Glutamatergic neuron (in vitro differentiated cells): ENCODE data around the gene HPSE2. TPM values are rescaled to one million over a fixed set of nuclear protein-coding genes. Genes with fewer than 3 reads are reported as not detected.

Experiments used
- DNase-seq: peaks from one replicate; pipeline ENCODE4 v3.0.0; 2022
- H3K27ac Mint-ChIP-seq: one replicate; pipeline ENCODE4 v1.8.0; 2020; ENCODE audit warnings: mild to moderate bottlenecking, mixed read lengths, inconsistent platforms; ENCODE audit not compliant: unreplicated experiment
- H3K27me3 Mint-ChIP-seq: one replicate; pipeline ENCODE4 v1.8.0; 2020; ENCODE audit warnings: mild to moderate bottlenecking, moderate library complexity, mixed read lengths, inconsistent platforms; ENCODE audit not compliant: unreplicated experiment
- H3K36me3 Mint-ChIP-seq: one replicate; pipeline ENCODE4 v1.8.0; 2020; ENCODE audit warnings: mild to moderate bottlenecking, mixed read lengths, inconsistent platforms; ENCODE audit not compliant: unreplicated experiment
- H3K4me1 Mint-ChIP-seq: one replicate; pipeline ENCODE4 v1.8.0; 2020; ENCODE audit warnings: mild to moderate bottlenecking, low read depth, mixed read lengths, inconsistent platforms; ENCODE audit not compliant: unreplicated experiment
- H3K4me3 Mint-ChIP-seq: one replicate; pipeline ENCODE4 v1.8.0; 2020; ENCODE audit warnings: mild to moderate bottlenecking, mixed read lengths, inconsistent platforms; ENCODE audit not compliant: unreplicated experiment
- H3K9me3 Mint-ChIP-seq: one replicate; pipeline ENCODE4 v1.8.0; 2020; ENCODE audit warnings: mild to moderate bottlenecking, moderate library complexity, mixed read lengths, inconsistent platforms; ENCODE audit not compliant: unreplicated experiment
- CTCF ChIP-seq: fragments of 200-600 bp; sonication (generic); IDR thresholded peaks from one replicate; pipeline ENCODE4 v1.5.0; 2021; ENCODE audit not compliant: partially characterized antibody, unreplicated experiment
- total RNA-seq: library from RNA; stranded (reverse); fragmentation: NEBNext Ultra II Directional; extraction: Animal tissue kit (Norgen Biotek cat#: 25700); gene quantifications from one replicate; pipeline ENCODE4 v1.2.1, GENCODE V29; 2021; ENCODE audit not compliant: unreplicated experiment

HPSE2 gene
- total RNA-seq, 1 donor from 2014 or later = not detected

- Mint-ChIP-seq H3K27ac (no peak overlapping the region), H3K36me3 (no peaks in the 10 kb centered on the region), H3K27me3 (peaks cover 2% of the 10 kb centered on the region), H3K4me1 (peaks cover 4% of the 10 kb centered on the region), H3K9me3 (peaks cover 2% of the 10 kb centered on the region), H3K4me3 (no peak overlapping the region)
- DNase-seq = peak; percentile 45
- no peak for TF ChIP-seq CTCF
Observed at GRCh38 chr10:98420786-98421185, 814.9 kb downstream of the HPSE2 start.

- no peak overlapping the region for H3K4me3 Mint-ChIP-seq
- peaks cover 4% of the 10 kb centered on the region for H3K4me1 Mint-ChIP-seq
- H3K9me3 Mint-ChIP-seq = peaks cover 2% of the 10 kb centered on the region
- H3K27me3 Mint-ChIP-seq = peaks cover 2% of the 10 kb centered on the region
- no peak for DNase-seq
- H3K27ac Mint-ChIP-seq = no peak overlapping the region
- TF ChIP-seq CTCF = no peak
- no peaks in the 10 kb centered on the region for H3K36me3 Mint-ChIP-seq
Observed at GRCh38 chr10:98419469-98420261, 816.0 kb downstream of the HPSE2 start.

- H3K4me1 Mint-ChIP-seq = peaks cover 4% of the 10 kb centered on the region
- H3K27ac Mint-ChIP-seq = no peak overlapping the region
- no peak for TF ChIP-seq CTCF
- peaks cover 2% of the 10 kb centered on the region for H3K9me3 Mint-ChIP-seq
- DNase-seq = no peak
- peaks cover 5% of the 10 kb centered on the region for H3K27me3 Mint-ChIP-seq
- no peak overlapping the region for H3K4me3 Mint-ChIP-seq
- no peaks in the 10 kb centered on the region for H3K36me3 Mint-ChIP-seq
Observed at GRCh38 chr10:98418665-98419468, 816.8 kb downstream of the HPSE2 start.

GRCh38 chr10:98417973-98418664 is 817.5 kb downstream of the HPSE2 start:
- DNase-seq = no peak
- Mint-ChIP-seq H3K27me3 (peaks cover 5% of the 10 kb centered on the region), H3K27ac (no peak overlapping the region), H3K36me3 (no peaks in the 10 kb centered on the region), H3K4me1 (peaks cover 4% of the 10 kb centered on the region), H3K4me3 (no peak overlapping the region), H3K9me3 (peaks cover 2% of the 10 kb centered on the region)
- no peak for TF ChIP-seq CTCF
